Lower leg skin (tissue), 3 donors: ENCODE measurements around the gene NANOGP8.

Experiments used
- CTCF ChIP-seq, 3 donors: fragments of 450-650 bp; IDR thresholded peaks; one replicate each; pipeline ENCODE4 v1.5.1; 2016; ENCODE audit warnings: antibody characterized with exemption in 3 of 3, mild to moderate bottlenecking in 3 of 3, moderate library complexity in 2 of 3
- POLR2A ChIP-seq, 2 donors: fragments of 450-650 bp; IDR thresholded peaks; one replicate each; pipeline ENCODE4 v1.6.1; 2016 to 2017; ENCODE audit warnings: antibody characterized with exemption in 2 of 2, mild to moderate bottlenecking in 1 of 2, moderate library complexity in 1 of 2

GRCh38 chr15:35092311-35092710, 7.2 kb upstream of the NANOGP8 start:
- TF ChIP-seq CTCF (IDR thresholded peaks at IDR 0.05) (no peak), POLR2A (IDR thresholded peaks at IDR 0.05) (no peak)
